Activated T-helper 1 cell treated with anti-CD3 and anti-CD28 coated beads, Interleukin-2, amount 50 U/mL, for 16 hours (primary cell): ENCODE results near the gene PPP1R1C.
"Not testable (repeated sequence)": the region's sequence is repeated elsewhere in the genome, so short reads cannot be mapped to it uniquely, and the experiment has no call there.

Experiments
- DNase-seq, 2 donors: peaks; one replicate each; pipeline ENCODE4 v3.0.0-alpha.2; 2020; ENCODE audit warnings: low read depth in 1 of 2, low spot score in 1 of 2

The PPP1R1C gene

DNA sequence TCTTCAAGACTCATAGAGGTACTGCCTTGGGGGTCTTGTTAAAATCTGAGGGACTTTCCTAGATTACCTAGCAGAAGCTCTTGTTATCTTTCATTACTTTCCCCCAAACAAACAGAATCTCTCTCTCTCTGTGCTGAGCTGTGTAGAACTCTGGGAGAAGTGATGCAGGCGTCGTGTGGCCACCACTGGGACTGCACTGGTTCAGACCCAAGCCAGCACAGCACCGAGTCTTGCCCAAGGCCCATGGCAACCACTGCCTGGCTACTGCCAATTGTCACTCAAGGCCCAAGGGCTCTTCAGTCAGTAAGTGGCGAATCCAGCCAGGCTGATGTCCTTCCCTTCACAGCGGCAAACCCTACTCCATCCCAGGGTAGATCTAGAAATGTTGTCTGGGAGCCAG lies 28.6 kb downstream of the PPP1R1C start:
- DNase-seq, result no peak

DNA sequence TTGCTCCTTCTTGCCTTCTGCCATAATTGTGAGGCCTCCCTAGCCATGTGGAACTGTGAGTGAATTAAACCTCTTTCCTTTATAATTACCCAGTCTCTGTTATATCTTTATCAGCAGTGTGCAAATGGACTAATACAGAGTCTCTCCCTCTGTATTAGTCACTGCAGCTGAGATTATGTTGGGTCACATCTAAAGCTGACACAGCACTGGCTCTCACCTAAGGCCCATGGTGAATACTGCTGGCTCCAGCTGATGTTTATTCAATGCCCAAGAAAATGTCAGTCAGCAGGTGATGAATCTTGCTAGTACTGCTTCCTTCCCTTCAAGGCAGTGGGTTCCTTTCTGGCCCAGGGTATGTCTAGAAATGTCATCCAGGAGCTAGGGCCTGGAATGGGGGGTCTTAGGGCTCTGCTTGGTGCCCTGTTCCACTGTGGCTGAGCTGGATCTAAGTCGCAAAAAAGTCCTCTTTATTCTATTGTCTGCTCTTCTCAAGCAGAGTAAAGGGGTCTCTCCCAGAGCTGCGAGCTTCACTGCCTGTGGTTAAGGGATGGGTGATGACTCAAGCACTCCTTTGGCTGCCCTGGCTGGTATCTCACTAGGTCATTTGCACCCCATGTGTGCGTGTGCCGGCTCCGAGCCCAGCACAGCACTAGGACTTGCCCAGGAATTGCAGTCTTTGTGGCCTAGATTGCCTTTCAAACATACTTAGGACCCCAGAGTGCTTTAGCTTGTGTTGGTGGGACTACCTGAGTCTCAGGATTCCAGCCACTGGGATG lies 29.9 kb downstream of the PPP1R1C start:
- DNase-seq, result no peak

DNA sequence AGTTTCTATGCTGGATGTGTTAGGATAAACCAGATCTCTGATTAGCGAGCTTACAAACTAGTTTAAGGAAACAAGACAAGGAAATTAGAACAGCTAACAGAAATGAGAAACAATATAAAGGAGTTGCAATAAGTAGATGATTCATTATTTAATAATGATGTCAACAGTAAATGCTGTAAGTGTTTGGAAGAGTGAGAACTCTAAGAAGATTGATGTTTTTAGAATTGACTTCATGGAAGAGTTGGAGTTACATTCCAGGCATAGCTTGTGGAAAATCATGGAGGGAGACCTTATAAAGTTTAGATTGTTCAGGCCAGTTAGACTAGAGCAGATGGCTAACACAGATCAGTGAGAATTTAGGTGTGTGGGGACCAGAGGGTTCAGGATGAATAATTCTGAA lies 32.6 kb downstream of the PPP1R1C start:
- DNase-seq, result no peak

- DNase-seq, result no peak
Measured at GRCh38 chr2:182019731-182020130, 34.1 kb downstream of the PPP1R1C start.

DNA sequence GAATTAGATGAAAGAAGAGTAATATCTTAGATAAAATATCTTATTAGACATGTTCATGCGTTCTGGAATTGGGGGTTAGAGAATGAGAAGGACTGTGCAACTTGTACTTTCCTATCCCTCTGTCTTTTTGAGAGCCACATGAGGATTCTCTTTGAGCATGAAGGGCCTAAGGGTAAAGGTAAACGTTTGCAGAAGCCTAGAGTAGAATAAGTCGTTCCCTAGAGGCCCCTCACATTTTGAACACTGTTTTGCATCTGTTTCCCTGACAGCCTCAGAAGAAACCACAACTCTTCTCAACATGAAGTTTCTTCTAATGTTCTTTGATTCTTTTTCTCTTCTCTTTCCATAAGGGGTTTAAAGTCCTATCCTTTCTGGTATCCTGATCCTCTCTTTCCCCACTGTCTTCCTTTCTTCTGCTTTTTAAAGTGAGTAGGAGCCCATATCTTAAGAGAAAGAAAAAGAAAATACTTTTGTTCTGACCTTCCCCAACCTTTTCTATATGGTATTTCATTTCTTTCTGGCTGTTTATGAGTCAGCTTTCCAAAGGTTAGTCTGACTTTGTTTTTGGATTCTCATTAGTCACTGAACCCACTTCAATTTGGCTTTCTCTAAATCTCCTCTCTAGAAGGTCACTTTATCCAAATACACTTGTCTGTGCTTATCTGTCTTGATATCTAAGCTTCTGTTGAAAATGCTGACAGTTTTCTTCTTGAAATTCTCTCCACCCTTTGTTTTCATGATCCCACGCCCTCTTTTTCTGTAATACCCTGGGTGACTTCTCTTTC lies 34.8 kb downstream of the PPP1R1C start:
- no peak for DNase-seq

GRCh38 chr2:182023235-182023634 lies 37.6 kb downstream of the PPP1R1C start:
- no peak for DNase-seq

- DNase-seq, result not testable (repeated sequence)
Measured at GRCh38 chr2:182030875-182031274, 45.2 kb downstream of the PPP1R1C start.

- DNase-seq, result no peak
Measured at GRCh38 chr2:182031956-182032355, 46.3 kb downstream of the PPP1R1C start.

DNA sequence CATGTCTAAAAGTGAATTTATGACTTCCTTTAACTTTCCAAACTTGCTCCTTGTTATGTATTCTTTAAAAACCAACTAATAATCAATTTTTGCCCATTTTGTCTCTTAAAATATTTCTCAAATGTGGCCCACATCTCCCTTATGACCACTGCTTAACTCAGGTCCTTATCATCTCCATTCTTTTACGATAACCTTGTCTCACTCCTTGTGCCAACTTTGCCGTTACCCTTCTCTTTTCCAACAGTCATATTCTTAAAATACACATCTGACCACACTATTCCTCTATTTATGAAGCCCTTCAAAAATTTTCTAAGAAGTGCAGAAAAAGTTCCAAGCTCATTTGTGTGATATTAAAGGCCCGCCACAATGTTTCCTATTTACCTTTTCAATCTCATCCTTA lies 47.8 kb downstream of the PPP1R1C start:
- DNase-seq, result no peak

GRCh38 chr2:182038576-182038975 lies 52.9 kb downstream of the PPP1R1C start:
- DNase-seq, result no peak

GRCh38 chr2:182043021-182043420 lies 57.4 kb downstream of the PPP1R1C start:
- no peak for DNase-seq

DNA sequence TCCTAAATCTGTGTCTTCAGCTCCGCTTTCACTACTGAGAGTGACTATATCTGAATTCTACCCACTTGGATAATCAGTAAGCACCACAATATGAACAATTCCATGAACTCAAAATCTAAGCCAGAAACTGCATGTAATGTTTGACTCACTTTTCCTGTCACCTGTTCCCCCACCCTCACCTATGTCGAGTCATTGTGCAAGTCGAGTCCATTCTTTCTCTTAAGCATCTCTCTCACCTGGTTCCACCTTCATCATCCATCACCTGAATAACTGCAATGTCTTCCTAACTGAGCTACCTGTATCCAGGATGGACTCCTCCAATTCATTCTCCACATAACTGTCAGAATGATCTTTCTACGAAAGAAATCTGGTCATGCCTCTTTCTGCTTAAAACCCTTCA lies 58.2 kb downstream of the PPP1R1C start:
- DNase-seq, result no peak

DNA sequence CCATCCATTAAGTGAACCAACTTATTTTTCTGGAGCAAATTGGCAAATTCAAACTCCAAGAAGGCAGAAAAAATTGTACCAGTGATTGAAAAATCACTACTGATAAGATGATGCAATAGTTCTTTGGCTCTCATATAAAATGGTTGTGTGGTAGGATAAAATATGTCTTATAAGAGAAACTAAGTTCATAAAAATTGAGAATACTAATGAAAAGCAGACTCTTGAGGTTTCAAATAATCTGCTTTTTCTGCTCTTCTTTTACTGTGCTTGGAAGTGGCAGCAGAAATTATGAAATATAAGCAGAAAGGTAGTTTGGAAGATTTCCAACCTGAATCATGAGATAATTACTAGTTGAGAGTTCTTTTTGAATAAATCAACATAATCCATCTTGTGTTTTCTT lies 61.9 kb downstream of the PPP1R1C start:
- no peak for DNase-seq

GRCh38 chr2:182048088-182048487 lies 62.4 kb downstream of the PPP1R1C start:
- DNase-seq, result no peak

DNA sequence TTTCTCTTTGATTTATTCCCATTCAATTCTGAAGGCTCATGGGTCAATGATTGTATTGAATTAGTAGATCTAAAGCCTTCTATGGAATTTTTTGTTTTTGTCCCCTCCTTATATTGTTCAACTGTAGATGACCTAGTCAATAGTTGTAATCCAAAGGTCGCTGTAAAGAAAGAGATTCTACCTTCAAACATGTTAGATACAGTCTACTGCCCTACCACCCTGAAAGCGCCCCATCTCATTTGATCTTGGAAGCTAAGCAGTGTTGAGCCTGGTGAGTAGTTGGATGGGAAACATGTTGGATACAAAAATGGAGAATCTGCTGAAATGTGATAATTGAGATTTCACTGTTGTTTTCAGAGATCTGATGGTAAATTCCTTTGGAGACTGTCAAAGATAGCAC lies 63.0 kb downstream of the PPP1R1C start:
- DNase-seq, result no peak

- DNase-seq, result no peak
Measured at GRCh38 chr2:182049372-182050148, 63.9 kb downstream of the PPP1R1C start.

DNA sequence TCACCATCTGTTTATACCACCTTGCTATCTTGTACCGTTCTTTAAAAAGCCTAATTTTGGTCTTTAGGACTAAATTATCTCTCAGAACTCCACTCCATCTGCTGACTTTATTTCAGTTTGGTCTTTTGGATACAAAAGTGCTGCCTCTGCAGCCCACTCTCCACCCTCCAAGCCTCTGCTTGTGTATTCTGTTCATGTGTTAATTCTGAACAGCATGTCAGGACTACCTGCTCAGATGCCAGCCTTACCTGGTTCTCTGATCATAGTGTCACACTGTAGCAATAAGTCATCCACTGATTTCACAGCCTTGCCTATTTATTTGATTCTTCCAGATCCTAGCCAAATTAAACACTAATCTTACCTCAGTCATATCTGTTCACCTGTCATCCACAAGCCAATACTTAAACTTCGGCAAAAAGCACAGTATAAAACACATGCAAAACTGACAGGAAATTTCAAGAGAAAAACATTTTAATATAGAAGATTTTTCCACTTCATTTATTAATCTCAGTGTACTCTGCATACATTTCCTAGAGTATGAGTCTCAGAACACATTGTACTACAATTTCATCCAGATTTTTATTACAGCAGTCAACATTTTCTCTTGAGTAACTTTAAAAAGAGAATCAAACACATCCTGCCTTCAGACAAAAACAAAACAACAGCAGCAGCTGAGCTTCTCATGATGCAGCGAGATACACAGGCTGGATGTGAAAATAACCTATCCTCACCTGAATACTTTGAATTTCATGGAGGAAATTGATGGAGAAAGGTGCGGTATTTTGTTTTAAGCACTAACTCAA lies 64.9 kb downstream of the PPP1R1C start:
- no peak for DNase-seq

DNA sequence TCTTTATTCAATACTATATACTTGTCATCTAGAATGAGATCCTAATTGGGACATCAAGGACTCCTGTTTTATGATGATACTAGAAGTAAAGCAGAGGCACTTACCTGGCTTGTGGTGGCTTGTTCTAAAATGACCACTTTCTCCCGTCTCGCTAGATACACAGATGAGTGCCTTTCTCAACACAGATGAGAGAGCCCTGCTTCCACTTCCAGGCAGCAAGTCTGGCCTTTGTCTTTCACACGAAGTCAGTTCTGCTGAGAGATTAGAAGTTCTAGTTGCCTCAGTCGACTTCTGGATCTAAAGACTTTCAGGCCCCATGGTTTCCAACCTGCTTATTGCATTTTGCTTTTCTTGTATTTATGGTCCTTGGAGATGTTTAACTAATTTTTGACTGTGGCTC lies 70.3 kb downstream of the PPP1R1C start:
- DNase-seq, result no peak

DNA sequence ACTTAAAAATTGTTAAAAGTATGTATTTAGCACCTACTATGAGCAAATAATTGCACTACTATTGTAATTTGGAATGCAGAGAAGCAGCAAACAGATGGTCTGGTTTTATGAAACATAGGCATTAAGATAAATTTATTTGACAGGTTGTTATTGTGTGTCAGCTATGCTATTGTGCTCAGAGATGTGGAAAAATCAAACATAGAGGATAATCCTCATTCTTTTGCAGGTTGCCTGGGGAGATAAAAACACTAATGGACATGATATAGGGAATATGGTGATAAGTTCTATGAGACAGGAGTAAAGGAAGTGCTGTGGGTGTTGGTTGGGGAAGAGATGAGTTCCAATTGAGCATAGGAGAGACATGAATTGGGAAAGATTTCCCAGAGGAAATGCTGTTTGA lies 71.3 kb downstream of the PPP1R1C start:
- no peak for DNase-seq

GRCh38 chr2:182058056-182058455 lies 72.4 kb downstream of the PPP1R1C start:
- no peak for DNase-seq

DNA sequence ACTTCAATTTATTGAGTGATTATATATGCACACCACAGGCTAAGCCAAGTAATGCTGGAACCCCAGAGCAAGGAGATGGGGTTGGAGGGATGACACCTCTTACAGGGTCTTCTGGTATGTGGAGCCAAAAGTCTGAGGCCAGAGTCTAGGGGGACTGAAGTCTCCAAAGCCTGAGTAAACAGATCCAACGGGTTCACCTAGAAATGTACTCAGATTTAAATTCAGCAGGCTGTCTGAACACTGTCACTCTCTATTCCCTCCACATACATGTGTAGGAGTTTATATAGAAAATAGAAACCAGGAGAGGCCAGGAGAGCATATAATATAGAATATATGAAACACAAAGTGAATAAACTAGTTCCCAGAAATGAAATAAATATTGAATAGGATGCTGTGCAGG lies 76.1 kb downstream of the PPP1R1C start:
- DNase-seq, result no peak
